ENCODE measurements around the gene ERC2.

GRCh38 chr3:55516392-55517030, 951.8 kb downstream of the ERC2 start:
- TF ChIP-seq RAD21 (conservative IDR thresholded peaks at IDR 0.05 in 1 of 2, IDR thresholded peaks at IDR 0.05 in 1 of 2) (no peak), POLR2A (IDR thresholded peaks at IDR 0.05; ENCODE audit: low read length) (no peak), NR3C1 (IDR thresholded peaks at IDR 0.05) (no peak), MAZ (IDR thresholded peaks at IDR 0.05; ENCODE audit: borderline replicate concordance, low read depth, low read length) (no peak), BHLHE40 (IDR thresholded peaks at IDR 0.05; ENCODE audit: low read depth, low read length) (no peak)
